HG03135 (cell line): Measurements from ENCODE around the gene CD248.

Experiments used
- ATAC-seq: cut with Tn5 transposase; IDR thresholded peaks from one replicate; pipeline ENCODE4 v1.9.1; 2021; ENCODE audit warnings: mild to moderate bottlenecking, moderate library complexity; ENCODE audit not compliant: unreplicated experiment

The CD248 gene

GRCh38 chr11:66341502-66342126 is 24.8 kb upstream of the CD248 start:
- ATAC-seq, result no peak

- ATAC-seq, result no peak
Measured at GRCh38 chr11:66340596-66341501, 24.0 kb upstream of the CD248 start.

- ATAC-seq, result no peak
Measured at GRCh38 chr11:66339686-66340483, 23.0 kb upstream of the CD248 start.

- no peak for ATAC-seq
Measured at GRCh38 chr11:66339162-66339675, 22.4 kb upstream of the CD248 start.

GRCh38 chr11:66338276-66339161 is 21.7 kb upstream of the CD248 start:
- no peak for ATAC-seq

GRCh38 chr11:66337103-66337899 is 20.5 kb upstream of the CD248 start:
- no peak for ATAC-seq

- peak; percentile 59 for ATAC-seq
Measured at GRCh38 chr11:66336234-66337102, 19.6 kb upstream of the CD248 start, which contains the start of gene RIN1. Gene RIN1, minus strand, starts transcription at chr11:66336434. Its CDS starts 32 bp downstream, at chr11:66336402.

GRCh38 chr11:66335531-66336233 is 18.8 kb upstream of the CD248 start:
- ATAC-seq, result no peak

GRCh38 chr11:66334605-66335442 is 18.0 kb upstream of the CD248 start:
- no peak for ATAC-seq

- no peak for ATAC-seq
Measured at GRCh38 chr11:66333896-66334604, 17.2 kb upstream of the CD248 start.

- ATAC-seq, result no peak
Measured at GRCh38 chr11:66333220-66333877, 16.5 kb upstream of the CD248 start.

GRCh38 chr11:66332371-66333219 is 15.8 kb upstream of the CD248 start:
- no peak for ATAC-seq

- ATAC-seq, result no peak
Measured at GRCh38 chr11:66331542-66332370, 14.9 kb upstream of the CD248 start.

GRCh38 chr11:66330931-66331330 is 14.1 kb upstream of the CD248 start:
- no peak for ATAC-seq
